ENCODE data around the gene PTPRT.

DNA sequence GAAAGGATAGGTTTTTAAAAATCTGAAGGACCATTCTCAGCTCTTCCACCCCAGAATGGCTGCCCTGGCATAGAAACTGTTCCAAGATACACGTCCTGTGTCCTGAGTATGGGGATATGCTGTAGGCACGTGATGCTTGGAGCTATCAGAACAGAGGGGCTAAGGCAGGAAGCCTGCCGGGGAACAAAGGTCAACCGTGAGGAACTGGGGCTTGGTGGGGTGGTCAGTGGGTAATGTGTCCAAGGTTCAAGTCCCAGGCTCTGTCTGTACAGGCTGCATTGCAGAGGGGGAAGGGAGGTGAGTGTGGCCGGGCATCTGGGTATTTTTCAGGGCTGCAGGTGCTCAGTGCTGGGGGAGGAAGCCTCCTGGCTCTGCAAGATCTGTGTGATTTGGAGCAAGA, 1092.0 kb downstream of the PTPRT start:
- TF ChIP-seq EZH2 (IDR thresholded peaks at IDR 0.05; ENCODE audit: low read depth, unreplicated experiment) (no peak), POLR2AphosphoS5 (IDR thresholded peaks at IDR 0.05; ENCODE audit: low read depth) (no peak), EZH2phosphoT487 (IDR thresholded peaks at IDR 0.05; ENCODE audit: unreplicated experiment) (no peak), NANOG (IDR thresholded peaks at IDR 0.05; ENCODE audit: borderline replicate concordance) (no peak), CREB1 (CRISPR knock-in tag; IDR thresholded peaks at IDR 0.05; ENCODE audit: low read depth) (no peak), JUNB (IDR thresholded peaks at IDR 0.05; ENCODE audit: unreplicated experiment) (no peak), STAT1 (IDR thresholded peaks at IDR 0.05; ENCODE audit: unreplicated experiment) (no peak), ZNF331 (CRISPR knock-in tag; IDR thresholded peaks at IDR 0.05; ENCODE audit: low read depth) (no peak), ZNF114 (CRISPR knock-in tag; IDR thresholded peaks at IDR 0.05) (no peak)
- TF ChIP-seq, protein P1, sequence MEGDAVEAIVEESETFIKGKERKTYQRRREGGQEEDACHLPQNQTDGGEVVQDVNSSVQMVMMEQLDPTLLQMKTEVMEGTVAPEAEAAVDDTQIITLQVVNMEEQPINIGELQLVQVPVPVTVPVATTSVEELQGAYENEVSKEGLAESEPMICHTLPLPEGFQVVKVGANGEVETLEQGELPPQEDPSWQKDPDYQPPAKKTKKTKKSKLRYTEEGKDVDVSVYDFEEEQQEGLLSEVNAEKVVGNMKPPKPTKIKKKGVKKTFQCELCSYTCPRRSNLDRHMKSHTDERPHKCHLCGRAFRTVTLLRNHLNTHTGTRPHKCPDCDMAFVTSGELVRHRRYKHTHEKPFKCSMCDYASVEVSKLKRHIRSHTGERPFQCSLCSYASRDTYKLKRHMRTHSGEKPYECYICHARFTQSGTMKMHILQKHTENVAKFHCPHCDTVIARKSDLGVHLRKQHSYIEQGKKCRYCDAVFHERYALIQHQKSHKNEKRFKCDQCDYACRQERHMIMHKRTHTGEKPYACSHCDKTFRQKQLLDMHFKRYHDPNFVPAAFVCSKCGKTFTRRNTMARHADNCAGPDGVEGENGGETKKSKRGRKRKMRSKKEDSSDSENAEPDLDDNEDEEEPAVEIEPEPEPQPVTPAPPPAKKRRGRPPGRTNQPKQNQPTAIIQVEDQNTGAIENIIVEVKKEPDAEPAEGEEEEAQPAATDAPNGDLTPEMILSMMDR (conservative IDR thresholded peaks at IDR 0.05; ENCODE audit: low read depth in 2 of 2) = no peak
- TF ChIP-seq, protein P2, sequence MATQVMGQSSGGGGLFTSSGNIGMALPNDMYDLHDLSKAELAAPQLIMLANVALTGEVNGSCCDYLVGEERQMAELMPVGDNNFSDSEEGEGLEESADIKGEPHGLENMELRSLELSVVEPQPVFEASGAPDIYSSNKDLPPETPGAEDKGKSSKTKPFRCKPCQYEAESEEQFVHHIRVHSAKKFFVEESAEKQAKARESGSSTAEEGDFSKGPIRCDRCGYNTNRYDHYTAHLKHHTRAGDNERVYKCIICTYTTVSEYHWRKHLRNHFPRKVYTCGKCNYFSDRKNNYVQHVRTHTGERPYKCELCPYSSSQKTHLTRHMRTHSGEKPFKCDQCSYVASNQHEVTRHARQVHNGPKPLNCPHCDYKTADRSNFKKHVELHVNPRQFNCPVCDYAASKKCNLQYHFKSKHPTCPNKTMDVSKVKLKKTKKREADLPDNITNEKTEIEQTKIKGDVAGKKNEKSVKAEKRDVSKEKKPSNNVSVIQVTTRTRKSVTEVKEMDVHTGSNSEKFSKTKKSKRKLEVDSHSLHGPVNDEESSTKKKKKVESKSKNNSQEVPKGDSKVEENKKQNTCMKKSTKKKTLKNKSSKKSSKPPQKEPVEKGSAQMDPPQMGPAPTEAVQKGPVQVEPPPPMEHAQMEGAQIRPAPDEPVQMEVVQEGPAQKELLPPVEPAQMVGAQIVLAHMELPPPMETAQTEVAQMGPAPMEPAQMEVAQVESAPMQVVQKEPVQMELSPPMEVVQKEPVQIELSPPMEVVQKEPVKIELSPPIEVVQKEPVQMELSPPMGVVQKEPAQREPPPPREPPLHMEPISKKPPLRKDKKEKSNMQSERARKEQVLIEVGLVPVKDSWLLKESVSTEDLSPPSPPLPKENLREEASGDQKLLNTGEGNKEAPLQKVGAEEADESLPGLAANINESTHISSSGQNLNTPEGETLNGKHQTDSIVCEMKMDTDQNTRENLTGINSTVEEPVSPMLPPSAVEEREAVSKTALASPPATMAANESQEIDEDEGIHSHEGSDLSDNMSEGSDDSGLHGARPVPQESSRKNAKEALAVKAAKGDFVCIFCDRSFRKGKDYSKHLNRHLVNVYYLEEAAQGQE (IDR thresholded peaks at IDR 0.05; ENCODE audit: unreplicated experiment) = no peak
- TF ChIP-seq, protein P3, sequence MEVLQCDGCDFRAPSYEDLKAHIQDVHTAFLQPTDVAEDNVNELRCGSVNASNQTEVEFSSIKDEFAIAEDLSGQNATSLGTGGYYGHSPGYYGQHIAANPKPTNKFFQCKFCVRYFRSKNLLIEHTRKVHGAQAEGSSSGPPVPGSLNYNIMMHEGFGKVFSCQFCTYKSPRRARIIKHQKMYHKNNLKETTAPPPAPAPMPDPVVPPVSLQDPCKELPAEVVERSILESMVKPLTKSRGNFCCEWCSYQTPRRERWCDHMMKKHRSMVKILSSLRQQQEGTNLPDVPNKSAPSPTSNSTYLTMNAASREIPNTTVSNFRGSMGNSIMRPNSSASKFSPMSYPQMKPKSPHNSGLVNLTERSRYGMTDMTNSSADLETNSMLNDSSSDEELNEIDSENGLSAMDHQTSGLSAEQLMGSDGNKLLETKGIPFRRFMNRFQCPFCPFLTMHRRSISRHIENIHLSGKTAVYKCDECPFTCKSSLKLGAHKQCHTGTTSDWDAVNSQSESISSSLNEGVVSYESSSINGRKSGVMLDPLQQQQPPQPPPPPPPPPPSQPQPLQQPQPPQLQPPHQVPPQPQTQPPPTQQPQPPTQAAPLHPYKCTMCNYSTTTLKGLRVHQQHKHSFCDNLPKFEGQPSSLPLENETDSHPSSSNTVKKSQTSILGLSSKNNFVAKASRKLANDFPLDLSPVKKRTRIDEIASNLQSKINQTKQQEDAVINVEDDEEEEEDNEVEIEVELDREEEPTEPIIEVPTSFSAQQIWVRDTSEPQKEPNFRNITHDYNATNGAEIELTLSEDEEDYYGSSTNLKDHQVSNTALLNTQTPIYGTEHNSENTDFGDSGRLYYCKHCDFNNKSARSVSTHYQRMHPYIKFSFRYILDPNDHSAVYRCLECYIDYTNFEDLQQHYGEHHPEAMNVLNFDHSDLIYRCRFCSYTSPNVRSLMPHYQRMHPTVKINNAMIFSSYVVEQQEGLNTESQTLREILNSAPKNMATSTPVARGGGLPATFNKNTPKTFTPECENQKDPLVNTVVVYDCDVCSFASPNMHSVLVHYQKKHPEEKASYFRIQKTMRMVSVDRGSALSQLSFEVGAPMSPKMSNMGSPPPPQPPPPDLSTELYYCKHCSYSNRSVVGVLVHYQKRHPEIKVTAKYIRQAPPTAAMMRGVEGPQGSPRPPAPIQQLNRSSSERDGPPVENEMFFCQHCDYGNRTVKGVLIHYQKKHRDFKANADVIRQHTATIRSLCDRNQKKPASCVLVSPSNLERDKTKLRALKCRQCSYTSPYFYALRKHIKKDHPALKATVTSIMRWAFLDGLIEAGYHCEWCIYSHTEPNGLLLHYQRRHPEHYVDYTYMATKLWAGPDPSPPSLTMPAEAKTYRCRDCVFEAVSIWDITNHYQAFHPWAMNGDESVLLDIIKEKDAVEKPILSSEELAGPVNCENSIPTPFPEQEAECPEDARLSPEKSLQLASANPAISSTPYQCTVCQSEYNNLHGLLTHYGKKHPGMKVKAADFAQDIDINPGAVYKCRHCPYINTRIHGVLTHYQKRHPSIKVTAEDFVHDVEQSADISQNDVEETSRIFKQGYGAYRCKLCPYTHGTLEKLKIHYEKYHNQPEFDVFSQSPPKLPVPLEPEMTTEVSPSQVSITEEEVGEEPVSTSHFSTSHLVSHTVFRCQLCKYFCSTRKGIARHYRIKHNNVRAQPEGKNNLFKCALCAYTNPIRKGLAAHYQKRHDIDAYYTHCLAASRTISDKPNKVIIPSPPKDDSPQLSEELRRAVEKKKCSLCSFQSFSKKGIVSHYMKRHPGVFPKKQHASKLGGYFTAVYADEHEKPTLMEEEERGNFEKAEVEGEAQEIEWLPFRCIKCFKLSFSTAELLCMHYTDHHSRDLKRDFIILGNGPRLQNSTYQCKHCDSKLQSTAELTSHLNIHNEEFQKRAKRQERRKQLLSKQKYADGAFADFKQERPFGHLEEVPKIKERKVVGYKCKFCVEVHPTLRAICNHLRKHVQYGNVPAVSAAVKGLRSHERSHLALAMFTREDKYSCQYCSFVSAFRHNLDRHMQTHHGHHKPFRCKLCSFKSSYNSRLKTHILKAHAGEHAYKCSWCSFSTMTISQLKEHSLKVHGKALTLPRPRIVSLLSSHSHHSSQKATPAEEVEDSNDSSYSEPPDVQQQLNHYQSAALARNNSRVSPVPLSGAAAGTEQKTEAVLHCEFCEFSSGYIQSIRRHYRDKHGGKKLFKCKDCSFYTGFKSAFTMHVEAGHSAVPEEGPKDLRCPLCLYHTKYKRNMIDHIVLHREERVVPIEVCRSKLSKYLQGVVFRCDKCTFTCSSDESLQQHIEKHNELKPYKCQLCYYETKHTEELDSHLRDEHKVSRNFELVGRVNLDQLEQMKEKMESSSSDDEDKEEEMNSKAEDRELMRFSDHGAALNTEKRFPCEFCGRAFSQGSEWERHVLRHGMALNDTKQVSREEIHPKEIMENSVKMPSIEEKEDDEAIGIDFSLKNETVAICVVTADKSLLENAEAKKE (CRISPR knock-in tag; IDR thresholded peaks at IDR 0.05) = no peak
- TF ChIP-seq, protein P4, sequence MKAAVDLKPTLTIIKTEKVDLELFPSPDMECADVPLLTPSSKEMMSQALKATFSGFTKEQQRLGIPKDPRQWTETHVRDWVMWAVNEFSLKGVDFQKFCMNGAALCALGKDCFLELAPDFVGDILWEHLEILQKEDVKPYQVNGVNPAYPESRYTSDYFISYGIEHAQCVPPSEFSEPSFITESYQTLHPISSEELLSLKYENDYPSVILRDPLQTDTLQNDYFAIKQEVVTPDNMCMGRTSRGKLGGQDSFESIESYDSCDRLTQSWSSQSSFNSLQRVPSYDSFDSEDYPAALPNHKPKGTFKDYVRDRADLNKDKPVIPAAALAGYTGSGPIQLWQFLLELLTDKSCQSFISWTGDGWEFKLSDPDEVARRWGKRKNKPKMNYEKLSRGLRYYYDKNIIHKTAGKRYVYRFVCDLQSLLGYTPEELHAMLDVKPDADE (IDR thresholded peaks at IDR 0.05) = no peak
